HG02571 (cell line): Measurements from ENCODE around the gene ADISSP.

ENCODE experiments used
- ATAC-seq: cut with Tn5 transposase; IDR thresholded peaks from one replicate; pipeline ENCODE4 v1.9.1; 2021; ENCODE audit warnings: mild to moderate bottlenecking, moderate library complexity; ENCODE audit not compliant: unreplicated experiment

The ADISSP gene

DNA sequence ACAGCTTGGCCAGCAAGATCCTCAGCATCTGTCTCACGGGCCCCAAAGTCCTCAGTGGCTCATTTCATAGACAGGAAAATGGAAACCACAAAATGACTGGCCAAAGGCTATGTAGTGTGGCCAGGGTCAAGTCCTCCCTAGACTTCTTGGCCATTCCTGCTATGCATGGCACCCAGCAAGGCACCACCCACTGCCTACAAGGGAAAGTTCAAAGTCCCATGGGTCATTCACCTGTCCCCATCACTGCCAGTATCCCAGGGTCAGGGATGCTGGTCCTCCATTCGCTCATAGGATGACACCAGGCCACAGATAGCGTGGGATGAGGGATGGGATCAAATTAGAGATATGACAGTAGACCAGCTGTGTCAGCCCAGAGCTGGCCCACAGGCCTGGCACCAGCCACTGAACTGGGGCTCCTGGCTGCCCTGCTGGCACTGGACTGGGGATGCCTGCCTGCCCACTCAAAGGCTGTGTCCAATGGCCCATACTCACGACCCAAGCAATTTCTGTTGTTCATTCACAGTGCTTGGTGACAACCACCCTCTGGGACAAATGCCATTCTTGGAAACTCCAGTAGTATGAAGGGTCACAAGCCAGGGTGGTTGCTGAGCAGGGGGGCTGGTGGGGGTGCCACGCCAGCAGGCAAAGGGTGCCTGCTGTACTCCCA is 11.6 kb downstream of the ADISSP start:
- no peak for ATAC-seq

DNA sequence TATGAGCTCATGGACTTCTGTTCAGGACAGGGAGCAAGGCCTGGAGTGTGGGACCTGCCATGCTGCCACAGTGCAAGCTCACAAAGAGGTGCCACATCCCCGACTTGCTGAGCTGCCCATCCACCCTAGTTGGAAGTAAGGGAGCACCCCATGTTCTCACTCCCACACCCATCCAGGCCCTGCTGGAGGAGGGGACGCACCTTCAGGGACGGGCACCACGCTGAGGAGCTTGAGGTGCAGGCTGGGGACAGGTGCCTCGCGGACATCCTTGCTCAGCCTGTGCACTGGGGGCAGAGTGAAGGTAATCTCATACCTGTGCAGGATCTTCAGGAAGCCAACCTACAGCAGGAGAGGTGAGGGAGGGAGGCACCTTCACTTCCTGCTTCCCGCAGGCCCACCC is 12.3 kb downstream of the ADISSP start:
- ATAC-seq, result no peak

DNA sequence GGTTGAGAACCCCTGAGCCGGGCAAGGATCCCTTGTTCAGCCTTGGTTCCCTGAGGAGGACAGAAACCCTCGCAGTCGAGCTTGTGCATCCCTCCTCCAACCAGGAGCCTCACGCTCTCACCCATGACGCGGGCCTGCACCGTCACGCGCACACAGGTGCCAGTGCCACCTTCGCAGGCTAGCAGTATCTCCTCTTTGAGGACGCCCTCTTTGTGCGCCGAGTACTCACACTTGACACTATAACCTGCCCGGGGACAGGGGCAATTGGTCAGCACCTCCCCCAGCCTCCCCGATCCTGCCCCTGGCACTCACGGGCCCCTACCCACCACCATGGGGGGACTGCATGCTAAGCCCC is 13.3 kb downstream of the ADISSP start:
- ATAC-seq, result no peak

DNA sequence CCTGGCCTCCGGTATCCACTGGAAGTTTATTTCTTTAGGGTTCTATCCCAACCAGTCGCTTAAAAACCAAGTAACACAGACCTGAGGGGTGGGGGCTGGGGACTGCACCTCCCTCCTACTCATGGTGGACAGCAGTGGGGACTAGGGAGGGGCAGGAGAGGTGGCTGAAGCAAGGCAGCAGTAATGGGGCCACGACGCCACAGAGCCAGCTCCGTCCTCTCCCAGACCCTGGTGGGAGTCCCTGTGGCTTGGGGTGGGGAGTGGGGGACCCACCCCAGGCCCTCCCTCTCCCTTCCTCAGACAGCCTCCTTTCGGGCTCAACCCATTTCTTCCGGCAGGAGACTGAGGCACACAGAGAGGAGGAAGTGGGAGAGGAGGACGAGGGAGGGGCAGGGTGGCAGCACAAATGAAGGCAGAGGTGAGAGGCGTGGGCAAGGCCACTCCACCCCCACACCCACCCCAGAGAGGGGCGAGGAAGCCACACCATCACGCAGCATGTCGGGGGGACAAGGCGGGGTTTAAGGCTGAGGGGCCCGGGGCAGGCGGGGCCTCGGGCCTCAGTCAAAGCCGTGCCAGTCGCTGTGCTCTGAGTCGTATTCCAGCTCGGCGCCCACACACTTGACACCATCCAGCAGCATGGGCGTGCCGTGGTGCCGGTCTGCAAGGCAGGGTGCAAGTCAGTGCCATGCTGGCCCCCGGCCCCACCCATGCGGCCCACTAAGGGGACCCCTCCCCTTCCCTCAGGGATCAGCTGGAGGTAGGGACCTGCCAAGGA is 13.9 kb downstream of the ADISSP start:
- no peak for ATAC-seq

DNA sequence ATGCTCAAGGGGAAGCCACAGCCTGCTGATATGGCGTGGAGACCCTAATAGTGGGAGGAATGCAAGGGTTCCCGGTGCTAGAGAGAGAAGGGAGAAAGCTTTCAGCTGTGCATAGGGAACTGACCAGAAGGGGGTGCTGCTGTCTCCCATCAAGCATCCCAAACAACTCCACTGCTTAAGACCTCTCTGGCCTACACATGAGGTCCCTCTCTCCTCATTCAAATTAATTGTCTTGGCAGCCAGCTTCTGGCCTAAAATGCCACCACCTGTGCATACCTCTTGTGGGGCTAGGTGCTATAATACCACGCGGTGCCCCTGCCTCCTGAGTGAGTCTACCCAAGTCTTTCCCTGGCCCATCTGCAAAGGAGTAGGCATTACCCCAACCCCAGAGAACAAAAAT is 14.5 kb downstream of the ADISSP start:
- ATAC-seq, result no peak

DNA sequence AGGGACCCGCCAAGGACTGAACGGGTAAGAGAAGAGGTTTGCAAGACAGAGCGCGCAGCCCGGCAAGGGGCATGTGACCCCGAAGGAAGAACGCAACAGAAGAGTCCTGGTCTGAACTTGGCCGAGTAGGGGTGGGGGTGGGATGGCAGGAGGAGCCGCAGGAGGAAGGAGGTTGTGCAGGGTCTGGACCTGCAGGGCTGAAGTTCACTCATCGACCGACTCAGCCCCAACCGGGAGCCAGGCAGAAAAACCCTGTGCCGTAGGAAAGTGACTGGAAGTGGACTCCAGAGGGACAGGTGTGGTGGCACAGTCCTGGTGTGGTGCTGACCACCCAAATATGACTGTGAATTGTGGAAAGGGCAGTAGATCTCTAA is 15.2 kb downstream of the ADISSP start:
- no peak for ATAC-seq

DNA sequence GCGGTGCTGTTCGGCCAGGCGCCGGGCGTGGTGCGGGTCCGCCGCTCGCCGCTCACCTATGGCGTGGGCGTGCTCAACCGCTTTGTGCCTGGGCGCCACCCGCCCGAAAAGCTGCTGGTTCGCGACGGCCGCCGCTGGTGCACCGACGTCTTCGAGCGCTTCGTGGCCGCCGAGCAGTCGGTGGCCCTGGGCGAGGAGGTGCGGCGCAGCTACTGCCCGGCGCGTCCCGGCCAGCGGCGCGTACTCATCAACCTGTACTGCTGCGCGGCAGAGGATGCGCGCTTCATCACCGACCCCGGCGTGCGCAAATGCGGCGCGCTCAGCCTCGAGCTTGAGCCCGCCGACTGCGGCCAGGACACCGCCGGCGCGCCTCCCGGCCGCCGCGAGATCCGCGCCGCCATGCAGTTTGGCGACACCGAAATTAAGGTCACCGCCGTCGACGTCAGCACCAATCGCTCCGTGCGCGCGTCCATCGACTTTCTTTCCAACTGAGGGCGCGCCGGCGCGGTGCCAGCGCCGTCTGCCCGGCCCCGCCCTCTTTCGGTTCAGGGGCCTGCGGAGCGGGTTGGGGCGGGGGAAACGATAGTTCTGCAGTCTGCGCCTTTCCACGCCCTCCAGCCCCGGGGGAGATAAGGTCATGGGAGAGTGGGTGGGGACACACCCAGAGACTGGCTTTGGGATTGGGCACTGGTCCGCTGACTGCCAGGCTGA is 15.7 kb downstream of the ADISSP start:
- ATAC-seq, result no peak

DNA sequence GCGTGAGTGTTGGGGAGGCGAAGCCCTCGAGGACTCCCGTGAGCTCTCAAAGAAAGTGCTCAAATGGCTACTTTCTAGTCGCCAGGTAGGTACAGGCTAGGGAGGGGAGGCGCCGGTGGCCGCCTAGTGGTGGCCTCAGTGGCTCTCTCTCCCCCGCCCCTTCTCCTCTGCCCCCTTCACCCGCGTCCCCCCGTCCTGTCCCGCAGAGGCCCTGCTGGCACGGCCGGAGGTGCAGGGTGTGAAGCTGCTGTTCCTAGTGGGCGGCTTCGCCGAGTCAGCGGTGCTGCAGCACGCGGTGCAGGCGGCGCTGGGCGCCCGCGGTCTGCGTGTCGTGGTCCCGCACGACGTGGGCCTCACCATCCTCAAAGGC is 16.3 kb downstream of the ADISSP start:
- no peak for ATAC-seq

DNA sequence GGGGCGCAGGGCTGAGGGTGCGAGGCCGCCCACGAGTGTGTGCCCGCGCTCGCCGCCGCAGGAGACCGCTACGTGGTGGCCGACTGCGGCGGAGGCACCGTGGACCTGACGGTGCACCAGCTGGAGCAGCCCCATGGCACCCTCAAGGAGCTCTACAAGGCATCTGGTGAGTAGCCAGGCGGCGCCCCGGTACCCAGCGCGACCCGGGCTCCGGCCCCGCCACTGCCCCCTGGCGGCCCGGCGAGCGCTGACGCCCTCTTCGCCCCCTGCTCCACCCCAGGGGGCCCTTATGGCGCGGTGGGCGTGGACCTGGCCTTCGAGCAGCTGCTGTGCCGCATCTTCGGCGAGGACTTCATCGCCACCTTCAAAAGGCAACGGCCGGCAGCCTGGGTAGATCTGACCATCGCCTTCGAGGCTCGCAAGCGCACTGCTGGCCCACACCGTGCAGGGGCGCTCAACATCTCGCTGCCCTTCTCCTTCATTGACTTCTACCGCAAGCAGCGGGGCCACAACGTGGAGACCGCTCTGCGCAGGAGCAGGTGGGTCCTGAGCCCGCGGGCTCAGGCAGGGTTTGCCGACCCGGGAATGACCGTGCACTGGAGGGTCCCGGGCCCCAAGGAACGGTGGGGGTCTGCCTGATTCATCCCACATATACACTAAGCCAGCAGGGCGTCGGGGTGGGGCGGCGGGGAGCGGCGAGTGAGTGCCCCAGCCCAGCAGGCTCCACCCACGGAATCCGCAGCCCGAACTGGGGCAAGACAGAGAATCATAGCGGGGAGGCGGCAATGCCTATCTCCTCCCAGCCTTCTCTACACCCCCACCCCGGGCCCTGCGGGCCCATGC is 17.6 kb downstream of the ADISSP start:
- no peak for ATAC-seq

DNA sequence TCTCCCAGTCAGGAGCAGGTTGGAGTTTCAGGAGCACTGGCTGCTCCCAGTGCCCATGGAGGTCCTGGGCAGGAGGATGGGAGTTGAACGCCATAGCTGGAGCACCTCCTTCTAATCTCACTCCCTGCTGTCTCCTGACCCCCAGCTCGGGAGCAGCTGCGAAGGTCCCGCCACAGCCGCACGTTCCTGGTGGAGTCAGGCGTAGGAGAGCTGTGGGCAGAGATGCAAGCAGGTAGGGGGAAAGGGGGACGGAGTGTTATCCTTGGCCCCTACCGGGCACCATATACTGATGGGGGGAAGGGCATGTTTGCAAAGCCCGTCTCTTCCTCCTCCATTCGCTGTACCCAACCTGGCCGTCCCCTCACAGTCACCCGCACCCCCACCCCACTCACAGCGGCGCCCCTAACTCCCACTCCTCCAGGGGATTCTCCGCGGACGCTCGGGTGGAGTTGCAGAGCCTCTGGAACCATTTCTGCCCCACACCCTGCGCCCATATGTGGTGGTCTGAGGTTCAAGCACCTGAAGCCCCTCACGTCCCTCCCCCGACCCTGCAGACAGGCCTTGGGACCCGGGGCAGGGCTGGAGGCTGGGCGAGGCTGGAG is 18.4 kb downstream of the ADISSP start:
- no peak for ATAC-seq

DNA sequence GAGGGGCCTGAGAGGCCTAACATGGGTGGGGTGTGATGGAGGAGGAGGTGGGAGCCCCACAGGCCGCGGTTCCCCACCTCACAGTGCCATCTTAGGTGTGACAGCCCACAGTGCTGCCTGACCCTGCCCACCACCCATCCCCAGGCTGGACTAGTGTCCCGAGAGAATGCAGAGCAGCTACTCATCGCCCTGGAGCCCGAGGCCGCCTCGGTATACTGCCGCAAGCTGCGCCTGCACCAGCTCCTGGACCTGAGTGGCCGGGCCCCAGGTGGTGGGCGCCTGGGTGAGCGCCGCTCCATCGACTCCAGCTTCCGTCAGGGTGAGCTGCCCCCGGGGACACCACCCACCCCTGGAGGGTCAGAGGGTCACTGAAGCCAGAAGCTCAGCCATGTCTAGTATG is 19.5 kb downstream of the ADISSP start:
- no peak for ATAC-seq

DNA sequence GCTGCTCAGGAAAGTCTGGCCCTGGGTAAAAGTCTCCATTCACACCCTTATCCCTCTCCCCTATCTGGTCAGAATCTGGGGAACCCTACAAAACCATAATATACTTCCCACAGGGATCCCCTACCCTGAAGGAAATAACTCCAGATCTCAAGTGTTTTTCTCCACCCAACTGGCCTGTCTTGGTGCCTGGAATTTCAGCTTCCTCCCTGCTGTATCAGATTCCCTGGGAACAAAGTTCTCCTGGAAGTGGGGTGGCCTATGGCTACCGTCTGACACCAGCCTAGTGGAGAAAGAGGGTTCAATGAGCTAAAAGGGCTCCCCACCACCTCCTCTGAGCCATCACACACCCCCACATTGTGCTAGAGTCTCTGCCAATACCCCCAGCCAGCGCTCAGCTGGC is 20.1 kb downstream of the ADISSP start:
- ATAC-seq, result no peak

DNA sequence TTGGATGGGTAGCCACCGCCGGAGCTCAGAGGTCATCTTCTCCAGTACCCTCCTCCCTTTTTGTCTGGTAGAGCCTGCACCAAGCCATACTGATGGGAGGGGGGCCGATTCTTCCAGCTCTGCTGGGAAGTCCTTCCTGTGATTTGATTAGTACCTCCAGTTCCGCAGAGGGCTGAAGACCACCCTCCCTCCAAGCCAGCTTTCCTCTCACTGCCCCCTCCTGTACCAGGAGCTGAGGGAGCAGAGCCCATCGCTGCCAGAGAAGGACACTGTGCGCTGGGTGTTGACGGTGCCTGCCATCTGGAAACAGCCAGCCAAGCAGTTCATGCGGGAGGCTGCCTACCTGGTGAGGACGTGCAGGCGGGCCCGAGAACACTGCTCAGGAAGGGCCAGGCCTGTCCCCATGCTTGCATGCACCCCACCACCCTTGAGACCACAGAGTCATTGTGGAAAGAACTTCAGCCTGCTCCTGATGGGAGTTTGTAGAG is 21.8 kb downstream of the ADISSP start:
- no peak for ATAC-seq

DNA sequence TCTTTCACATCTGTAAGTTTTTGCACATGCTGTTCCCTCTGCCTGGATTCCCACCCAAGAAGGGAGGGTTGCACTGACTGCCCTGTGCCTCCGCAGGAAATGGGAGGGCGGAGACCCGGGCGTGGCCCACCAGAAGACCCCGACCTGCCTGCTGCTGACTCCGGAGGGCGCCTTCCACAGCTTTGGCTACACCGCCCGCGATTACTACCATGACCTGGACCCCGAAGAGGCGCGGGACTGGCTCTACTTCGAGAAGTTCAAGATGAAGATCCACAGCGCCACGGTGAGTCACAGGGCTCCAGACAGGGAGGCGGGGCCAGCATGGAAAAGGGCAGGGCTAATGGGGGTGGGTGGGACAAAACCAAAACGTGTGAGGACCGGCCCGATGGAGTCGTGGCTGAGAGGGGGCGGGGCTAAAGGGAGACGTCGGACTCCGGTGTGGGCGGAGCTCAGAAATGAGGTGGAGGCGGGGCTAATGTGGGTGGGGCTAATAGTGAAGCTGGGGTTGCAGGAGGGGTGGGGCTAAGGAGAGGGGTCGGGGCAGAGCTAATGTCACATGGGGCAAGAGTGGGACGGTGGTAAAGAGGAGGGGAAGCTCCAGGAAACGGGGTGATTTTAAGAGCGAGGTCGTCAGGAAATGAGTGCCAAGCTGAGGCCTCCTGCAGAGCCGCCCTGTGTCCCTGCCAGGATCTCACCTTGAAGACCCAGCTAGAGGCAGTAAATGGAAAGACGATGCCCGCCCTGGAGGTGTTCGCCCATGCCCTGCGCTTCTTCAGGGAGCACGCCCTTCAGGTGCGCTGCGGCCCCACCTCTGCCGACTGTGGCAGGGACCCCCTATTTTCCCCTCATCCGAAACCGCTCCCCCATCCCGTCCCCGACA is 22.5 kb downstream of the ADISSP start:
- no peak for ATAC-seq

DNA sequence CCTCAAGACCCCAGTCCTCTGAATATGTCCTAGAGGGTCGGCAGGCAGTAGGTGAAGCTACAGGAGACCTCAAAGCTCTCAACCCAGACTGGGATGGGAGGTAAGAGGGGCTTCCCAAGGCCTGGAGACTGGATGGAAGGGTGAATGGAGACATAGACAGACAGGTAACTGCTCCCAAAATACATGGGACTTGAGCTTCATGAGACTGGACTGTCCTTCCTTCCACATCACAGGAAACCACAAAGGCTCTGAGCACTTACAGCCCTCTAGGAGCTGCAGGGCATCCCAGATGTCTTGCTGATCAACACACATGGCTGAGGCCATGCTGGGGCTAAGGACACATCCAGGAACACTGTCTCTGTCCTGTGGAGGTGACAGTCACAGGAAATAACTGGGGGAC is 23.5 kb downstream of the ADISSP start:
- ATAC-seq, result no peak

DNA sequence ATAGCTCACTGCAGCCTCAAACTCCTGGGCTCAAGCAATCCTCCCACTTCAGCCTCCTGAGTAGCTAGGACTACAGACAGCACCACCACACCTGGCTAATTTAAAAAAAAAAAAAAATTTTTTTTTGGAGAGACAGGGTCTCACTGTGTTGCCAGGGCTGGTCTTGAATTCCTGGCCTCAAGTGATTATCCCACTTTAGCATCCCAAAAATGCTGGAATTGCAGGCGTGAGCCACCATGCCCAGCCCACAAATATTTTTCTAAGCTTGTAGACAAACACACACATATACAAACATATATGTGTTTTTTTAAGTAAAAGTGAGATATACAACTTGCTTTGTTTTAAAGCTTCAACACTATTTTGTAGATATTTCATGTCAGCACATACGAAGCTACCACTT is 24.3 kb downstream of the ADISSP start:
- no peak for ATAC-seq

DNA sequence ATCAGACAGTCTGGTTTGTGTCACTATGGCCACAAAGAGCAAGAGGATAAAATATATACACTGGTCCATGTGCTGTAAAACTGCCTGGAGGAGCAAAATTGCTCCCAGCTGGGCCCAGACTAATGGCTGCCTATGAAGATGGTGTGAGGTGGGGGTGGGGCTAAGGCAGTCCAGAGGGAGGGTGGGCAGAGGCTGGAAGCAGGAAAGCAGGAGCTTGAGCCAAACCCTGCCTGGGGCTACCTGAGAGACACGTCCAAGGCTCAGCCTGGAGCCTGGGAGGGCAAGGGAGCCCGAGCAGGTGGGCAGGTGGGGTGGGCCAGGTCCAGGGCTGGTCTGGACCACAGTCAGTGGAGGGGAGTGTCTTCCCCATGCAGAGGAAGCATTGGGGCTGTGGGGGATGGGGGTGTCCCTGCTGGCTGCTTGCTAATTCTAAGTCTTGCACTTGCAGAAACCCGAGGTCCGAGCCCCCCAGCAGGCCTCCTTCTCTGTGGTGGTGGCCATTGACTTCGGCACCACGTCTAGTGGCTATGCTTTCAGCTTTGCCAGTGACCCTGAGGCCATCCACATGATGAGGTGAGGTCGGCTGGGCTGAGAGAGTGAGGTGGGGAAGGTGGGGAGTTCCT is 25.6 kb downstream of the ADISSP start:
- ATAC-seq, result no peak

DNA sequence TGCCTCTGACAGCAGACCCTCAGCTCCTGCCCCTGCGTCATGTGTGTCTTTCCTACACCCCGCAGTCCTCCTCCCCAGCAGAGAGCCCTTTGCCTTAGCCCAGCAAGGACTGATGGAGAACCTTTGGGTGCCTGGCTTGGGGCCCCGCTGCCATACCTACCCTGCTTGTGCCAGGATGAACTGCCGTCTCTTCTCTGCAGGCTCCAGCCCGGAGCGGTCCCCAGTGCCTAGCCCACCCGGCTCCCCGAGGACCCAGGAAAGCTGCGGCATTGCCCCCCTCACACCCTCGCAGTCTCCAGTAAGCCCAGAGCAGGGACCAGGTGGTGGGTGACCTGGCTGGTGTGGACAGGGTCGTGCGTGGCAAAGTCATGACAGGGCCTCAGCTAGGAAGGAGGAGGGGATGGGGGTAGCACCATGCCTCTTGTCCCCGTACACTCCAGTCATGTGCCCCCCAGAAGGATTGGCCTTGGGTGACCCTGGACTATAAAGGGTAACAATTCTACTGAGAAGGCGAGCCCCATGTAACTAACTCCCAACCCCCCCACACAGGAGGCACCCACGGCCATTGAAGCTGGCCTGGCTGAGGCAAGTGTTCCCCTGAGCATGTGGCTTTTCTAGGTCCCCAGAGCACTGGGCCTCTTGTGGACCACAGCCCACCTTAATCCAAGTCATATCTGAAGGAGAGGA is 26.8 kb downstream of the ADISSP start:
- no peak for ATAC-seq

DNA sequence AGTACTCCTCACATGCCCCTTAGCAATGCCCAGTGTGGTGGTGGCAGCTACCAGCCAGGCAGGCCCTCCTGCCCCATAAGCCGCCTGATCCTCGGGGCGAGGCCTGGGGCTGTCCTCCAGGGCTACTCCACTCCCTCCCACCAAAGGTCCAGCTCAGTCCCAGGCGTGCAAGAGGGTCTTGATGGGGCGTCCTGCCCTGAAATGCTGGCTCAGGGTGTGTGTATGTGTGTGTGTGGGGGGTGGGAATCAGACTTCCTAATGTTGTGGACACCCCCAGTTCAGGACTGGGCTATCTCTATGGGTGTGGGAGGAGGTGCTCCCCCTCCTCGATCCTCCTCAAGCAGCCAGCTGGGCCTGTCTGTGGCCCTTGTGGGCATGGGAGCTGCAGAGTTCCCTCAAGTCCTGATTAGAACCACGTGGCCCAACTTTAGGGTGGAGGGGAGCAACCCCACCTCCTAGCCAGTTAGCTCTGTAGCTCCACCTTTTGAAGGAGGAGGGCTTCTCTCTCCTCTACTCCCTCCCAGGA is 27.6 kb downstream of the ADISSP start:
- no peak for ATAC-seq
